Endometrium (tissue), 2 donors: Measurements from ENCODE around the gene TM4SF1.

Experiments used
- FAIRE-seq: peaks from 2 replicates; lab custom pipeline; 2012; peaks lifted over from hg19 to GRCh38; lab: Jason Lieb, UNC
- donor health status: control.
- donor health status: control.

Gene TM4SF1, protein sequence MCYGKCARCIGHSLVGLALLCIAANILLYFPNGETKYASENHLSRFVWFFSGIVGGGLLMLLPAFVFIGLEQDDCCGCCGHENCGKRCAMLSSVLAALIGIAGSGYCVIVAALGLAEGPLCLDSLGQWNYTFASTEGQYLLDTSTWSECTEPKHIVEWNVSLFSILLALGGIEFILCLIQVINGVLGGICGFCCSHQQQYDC

GRCh38 chr3:149377408-149378364 lies at the start of gene TM4SF1:
Gene TM4SF1 (minus strand): TSS chr3:149377649. CDS start chr3:149377547, 102 bp downstream.
- no peak for FAIRE-seq

GRCh38 chr3:149426325-149426724 lies 48.9 kb upstream of the TM4SF1 start:
- FAIRE-seq: no peak

DNA sequence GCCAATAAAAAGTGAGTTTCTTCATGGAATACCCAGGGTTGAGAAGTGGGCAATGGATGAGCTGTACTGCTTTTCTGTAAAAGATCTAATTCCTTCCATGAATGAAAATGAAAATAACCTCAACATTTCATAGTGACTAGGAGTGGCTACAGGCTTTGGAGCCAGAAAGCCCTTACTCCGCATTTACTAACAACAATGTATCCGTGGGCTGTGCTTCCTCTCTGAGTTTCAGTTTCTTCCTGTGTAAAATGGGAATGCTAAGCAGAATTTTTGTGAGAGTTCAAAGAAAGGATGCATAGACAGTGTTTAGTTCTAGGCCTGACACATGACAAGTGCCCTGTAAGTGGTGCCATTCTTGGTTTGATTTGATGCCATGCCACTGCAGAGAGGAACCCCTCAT lies 47.5 kb upstream of the TM4SF1 start:
- FAIRE-seq: no peak

- no peak for FAIRE-seq
Measured at GRCh38 chr3:149421764-149422163, 44.3 kb upstream of the TM4SF1 start.

DNA sequence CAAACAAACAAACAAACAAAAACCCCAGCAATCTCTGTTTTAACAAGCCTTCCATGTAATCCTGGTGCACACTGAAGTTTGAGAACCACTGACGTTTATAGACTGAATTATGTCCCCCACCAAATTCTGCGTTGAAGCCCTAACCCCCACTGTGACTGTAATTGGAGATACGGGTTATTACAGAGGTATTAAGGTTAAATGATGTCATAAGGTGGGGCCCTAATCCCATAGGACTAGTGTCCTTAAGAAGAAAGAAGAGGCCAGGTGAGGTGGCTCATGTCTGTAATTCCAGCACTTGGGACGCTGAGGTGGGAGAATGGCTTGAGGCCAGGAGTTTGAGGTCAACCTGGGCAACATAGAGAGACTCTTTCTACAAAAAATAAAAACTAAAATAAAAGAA lies 42.4 kb upstream of the TM4SF1 start:
- no peak for FAIRE-seq

DNA sequence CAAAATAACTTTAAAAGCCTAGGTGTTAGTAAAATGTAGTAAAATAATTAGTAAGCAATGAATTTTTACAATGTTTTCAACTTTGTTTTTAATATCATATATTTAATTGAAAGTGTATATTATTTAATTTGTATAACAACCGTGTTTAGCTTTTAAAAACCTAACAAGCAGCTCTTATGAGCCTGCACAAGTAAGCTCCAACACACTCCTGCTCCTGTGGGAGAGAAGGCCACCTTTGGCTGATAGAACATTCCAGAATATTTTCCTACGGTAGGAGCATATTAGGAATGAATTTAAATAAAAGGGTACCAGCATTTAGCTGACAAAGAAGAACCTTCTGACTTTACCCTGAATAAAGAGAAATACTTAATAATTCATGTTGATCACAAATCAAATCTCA lies 40.3 kb upstream of the TM4SF1 start:
- FAIRE-seq: no peak

DNA sequence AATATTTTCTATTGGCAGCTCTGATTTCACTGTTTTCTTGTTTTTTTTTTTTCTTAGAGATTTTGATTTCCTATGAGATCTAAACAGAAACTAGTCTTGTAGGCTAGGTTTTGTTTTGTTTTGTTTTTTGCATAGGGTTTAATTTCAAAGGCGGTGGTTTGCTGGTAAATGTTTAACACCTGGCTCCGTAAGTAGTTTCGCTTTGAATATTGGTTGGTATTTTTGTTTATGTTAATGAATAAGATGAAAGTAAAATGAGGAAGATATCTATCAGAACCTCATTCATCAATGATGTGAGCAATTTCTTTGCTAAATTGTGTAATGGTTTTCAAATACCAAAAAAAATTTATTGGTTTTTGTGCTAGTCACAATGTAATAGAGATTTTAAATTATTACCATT lies 39.7 kb upstream of the TM4SF1 start:
- no peak for FAIRE-seq

DNA sequence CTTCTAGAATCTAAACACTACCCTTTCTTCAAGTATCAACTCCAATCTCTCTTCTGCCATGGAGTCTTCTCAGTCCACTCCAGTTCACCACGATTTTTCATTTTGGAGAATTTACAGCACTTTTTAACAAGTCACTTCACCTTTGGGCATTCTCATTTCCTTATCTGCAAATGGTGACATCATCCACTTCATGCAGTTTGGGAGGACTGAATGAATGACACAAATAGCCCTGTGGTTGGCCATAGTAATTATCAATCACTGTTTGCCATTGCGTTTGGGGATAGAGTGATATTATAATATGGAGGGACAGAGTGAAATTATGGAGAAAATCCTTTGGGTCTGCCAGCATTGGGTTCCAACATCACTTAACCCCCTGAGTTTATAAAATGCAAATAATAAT lies 38.0 kb upstream of the TM4SF1 start:
- no peak for FAIRE-seq

DNA sequence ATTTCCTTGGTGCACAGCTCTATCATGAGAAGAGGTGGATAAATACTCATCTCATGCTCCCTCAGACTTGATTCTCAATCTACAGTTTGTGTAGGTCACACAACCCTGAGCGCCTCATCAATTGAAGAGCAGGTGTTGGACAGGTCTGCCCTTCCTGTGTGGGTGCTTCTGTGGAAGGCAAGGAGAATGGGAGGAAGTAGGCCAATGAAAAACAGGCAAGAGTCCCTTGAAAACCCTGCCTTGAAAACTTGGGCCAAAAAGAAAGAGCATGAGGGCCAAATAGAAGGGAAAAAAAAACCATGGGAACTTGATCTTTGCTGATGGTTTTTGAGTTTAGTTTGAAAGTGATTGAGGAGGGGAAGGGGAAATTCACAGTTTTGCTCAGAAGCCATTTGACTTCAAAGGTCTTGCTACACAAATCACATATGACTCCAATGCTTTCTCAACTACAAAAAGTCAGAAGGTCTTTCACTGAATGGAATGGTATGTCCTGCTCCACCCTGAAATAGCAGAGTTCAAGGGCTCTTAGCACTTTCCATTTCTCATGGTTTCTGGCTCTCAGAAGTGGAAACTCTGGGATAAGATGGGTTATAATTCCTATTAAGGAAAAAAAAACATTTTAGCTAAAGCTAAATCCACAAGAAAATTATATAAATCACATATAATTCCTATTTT lies 37.2 kb upstream of the TM4SF1 start:
- FAIRE-seq: no peak

GRCh38 chr3:149411583-149411982 lies 34.1 kb upstream of the TM4SF1 start:
- FAIRE-seq: no peak

DNA sequence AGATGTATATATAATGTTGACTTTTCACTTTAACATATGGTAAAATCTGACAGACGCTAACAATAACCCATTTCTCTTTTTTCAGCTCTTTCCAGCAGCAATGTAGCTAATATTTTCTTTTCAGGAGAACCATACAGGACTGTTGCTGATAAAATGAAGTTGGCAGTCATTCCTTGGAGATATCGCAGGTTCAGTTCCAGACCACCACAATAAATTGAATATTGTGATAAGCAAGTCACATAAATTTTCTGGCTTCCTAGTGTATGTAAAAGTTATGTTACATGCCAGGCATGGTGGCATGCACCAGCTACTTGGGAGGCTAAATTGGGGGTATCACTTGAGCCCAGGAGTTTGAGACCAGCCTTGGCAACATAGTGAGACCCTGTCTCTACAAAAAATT lies 31.9 kb upstream of the TM4SF1 start:
- FAIRE-seq: no peak

- no peak for FAIRE-seq
Measured at GRCh38 chr3:149407898-149408297, 30.4 kb upstream of the TM4SF1 start.

DNA sequence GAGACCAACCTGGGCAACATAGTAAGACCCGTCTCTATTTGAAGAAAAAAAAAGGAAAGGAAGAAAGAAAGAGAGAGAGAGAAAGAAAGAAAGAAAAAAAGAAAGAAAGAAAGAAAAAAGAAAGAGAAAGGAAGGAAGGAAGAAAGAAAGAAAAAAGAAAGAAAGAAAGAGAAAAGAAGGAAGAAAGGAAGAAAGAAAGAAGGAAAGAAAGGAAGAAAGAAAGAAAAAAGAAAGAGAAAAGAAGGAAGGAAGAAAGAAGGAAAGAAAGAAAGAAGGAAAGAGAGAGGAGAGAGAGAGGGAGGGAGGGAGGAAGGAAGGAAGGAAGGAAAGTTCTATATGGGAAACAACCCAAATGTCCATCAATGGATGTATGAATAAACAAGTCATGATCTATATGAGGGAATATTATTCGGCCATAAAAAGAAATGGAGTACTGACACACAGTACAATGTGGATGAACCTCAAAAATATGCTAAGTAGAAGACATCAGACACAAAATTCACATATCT lies 28.8 kb upstream of the TM4SF1 start:
- FAIRE-seq: no peak

DNA sequence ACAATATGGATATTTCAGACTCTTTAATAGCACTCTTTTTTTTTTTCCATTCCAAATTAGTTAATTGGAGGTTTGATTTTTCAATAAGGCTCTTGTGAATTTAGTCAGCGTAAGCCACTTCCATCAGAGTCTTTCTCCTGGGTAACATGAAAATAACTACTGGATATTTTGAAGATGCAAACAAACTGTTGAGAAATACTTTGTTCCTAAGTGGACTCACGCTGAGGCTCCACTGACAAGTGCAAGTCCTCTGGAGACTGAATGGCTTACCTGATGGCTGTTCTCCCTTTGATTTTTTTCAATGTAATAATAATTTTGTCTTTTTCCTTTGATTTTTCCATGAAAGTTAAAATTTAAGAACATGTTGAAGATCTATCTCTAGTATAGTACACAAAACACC lies 26.0 kb upstream of the TM4SF1 start:
- no peak for FAIRE-seq

- FAIRE-seq: no peak
Measured at GRCh38 chr3:149402481-149402880, 25.0 kb upstream of the TM4SF1 start.

- no peak for FAIRE-seq
Measured at GRCh38 chr3:149401926-149402310, 24.5 kb upstream of the TM4SF1 start.

DNA sequence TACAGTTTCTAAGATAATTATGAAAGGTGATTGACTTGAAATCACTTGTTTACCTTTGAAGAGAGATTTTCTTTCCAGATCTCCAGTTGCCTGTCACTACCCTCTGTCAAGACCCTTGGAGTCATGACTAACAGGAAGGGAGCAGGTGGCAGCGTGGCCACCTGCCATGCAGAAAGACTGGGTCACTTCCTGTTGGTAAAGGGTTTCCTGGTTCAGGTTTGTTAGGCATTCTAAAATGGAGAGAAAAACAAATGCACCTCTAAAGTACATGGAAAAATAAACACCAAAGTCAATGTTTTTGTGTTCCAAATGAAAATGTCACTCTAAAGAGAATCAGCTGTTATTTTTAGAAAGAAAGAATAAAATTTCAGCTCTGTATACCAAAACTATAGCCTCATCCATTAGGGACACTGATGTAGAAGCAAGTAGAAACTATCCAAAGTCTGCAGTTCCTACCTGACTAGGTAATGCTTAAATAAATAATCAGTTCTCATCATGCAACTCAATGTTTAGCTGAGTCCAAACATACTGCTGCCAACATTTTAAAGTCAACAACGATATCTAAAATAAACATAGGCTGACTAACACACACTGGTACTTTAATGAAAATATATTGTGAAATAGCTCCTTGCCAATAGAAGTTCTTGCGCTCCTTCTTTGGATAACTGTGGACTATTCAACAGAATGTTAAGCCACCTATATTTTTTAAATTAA lies 23.9 kb upstream of the TM4SF1 start:
- no peak for FAIRE-seq

DNA sequence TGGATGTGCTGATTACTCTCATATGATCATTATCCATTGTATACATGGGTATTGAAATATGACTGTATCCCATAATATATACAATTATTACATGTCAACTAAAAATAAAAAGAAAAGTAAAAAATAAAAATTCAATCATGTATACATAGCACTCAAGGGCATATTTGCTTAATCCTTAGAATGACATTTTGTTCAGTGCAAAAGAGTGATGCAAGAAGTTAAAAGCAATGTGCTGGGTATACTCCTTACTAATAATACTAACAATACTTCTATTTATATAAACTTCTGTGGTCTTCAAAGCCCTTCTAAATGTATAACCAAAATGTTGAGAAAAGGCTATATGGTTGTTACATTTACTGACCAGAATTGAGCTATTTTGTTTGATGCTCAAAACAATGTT lies 23.2 kb upstream of the TM4SF1 start:
- no peak for FAIRE-seq

- FAIRE-seq: no peak
Measured at GRCh38 chr3:149398296-149398695, 20.8 kb upstream of the TM4SF1 start.

DNA sequence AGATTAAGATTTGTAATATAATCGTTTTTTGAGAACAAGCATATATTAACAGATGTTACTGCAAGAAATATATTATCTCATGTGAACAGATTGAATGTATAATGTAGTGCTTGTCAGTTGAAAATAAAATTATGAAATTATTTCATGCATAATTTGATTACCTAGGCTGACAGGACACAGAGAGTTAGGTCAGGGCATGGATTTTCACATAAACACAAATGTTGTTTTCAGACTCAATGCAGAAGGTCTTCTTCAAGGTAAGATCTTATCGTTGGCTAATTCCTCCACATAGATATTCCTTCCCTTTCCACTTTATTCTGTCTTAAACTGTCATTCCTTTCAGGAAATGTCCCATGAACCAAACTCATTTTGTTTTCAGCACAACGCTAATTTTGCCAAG lies 20.1 kb upstream of the TM4SF1 start:
- FAIRE-seq: no peak

GRCh38 chr3:149396476-149396875 lies 19.0 kb upstream of the TM4SF1 start:
- FAIRE-seq: no peak
